ENCODE results near the gene ZCCHC4. TPM values are rescaled to one million over a fixed set of nuclear protein-coding genes. Genes with fewer than 3 reads are reported as not detected.
A peak's percentile ranks its signal among the peaks of the same experiment; 100 is the strongest.

ZCCHC4 gene
- total RNA-seq = 1 to 10 TPM; 7.3 to 7.7 TPM
- long read RNA-seq, transcript ZCCHC4-201 (13 exons, 2,785 nt) = major isoform, 9 of 17 reads
- long read RNA-seq, partial matches to known transcripts = 6 of 17 reads
- long read RNA-seq, other reads (novel, unspliced or antisense) = 2 of 17 reads

GRCh38 chr4:25312496-25313200 is at the start of gene ZCCHC4:
TSS of gene ZCCHC4 (plus strand) at chr4:25312774. CDS start at chr4:25312810, 36 bp downstream.
- DNase-seq (peak; percentile 89 to 94), ATAC-seq (peak; percentile 96)
- intact Hi-C loops (cut with DNase I, micrococcal nuclease) = no loop called here

- ATAC-seq (no peak), DNase-seq (no peak)
- intact Hi-C loops (cut with DNase I, micrococcal nuclease) = no loop called here
Measured at GRCh38 chr4:25271866-25272265, 40.7 kb upstream of the ZCCHC4 start.

DNA sequence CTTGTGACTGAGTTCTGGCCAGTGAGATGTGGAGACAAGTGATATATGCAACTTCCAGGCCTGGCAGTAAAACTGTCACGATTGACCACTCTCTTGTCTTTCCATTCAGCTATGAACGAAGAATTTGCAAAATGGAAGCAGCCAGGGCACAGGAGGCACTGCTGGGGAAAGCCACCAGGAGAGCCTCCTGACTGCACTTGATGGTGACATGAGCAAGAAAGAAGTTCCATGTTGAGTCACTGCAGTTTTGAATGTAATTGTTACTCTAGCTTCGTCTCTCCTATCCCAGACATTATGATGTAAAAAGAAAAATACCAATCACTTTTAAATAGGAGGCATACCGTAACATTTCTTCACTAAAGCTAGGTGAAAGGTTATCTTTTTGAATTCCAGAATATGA is 32.4 kb upstream of the ZCCHC4 start:
- DNase-seq = no peak
- intact Hi-C loops (cut with DNase I, micrococcal nuclease) = no loop called here
- no peak for ATAC-seq

- ATAC-seq (no peak), DNase-seq (no peak)
- intact Hi-C loops (cut with DNase I, micrococcal nuclease) = no loop called here
Measured at GRCh38 chr4:25283948-25284347, 28.6 kb upstream of the ZCCHC4 start.

DNA sequence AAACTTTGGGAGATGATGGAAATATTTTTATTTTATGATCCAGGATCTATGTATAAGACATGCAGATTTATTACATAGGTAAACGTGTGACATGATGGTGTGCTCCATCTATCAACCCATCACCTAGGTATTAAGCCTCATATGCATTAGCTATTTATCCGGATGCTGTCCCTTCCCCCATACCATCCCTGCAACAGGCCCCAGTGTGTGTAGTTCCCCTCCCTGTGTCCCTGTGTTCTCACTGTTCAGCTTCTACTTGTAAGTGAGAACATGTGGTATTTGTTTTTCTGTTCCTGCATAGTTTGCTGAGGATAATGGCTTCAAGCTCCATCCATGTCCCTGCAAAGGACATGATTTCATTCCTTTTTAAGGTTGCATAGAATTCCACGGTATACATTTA is 28.1 kb upstream of the ZCCHC4 start:
- intact Hi-C loops (cut with DNase I, micrococcal nuclease) = no loop called here
- DNase-seq (no peak), ATAC-seq (no peak)

DNA sequence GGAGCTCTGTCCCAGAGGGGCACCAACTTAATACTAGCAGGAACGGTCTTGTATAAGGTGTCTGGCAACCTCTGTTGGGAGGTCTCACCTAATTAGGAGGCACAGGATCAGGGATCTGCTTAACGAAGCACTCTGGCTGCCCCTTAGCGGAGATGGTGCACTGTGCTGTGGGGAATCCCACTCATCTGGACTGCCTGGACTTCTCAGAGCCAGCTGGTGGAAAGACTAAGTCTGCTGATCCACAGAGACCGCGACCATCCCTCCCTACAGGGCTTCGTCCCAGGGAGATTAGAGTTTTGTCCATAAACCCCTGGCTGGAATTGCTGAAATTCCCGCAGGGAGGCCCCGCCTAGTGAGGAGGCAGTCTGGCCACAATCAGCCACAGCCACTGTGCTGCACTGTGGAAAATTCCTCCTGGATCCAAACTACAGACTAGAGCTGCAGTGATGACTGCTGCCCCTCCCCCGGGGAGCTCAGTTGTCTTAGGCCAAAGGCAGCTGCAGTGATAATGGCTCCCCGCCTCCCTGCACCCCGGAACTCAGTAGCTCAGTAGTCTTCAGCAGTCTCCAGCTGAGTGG is 22.0 kb upstream of the ZCCHC4 start:
- ATAC-seq = no peak
- DNase-seq = no peak
- intact Hi-C loops (cut with DNase I, micrococcal nuclease) = no loop called here

GRCh38 chr4:25291158-25291733 is 21.3 kb upstream of the ZCCHC4 start:
- no peak for ATAC-seq
- no peak for DNase-seq
- intact Hi-C loops (cut with DNase I, micrococcal nuclease) = no loop called here

GRCh38 chr4:25297528-25298242 is 14.9 kb upstream of the ZCCHC4 start:
- no peak for DNase-seq
- no peak for ATAC-seq
- intact Hi-C loops (cut with DNase I, micrococcal nuclease) = no loop called here

DNA sequence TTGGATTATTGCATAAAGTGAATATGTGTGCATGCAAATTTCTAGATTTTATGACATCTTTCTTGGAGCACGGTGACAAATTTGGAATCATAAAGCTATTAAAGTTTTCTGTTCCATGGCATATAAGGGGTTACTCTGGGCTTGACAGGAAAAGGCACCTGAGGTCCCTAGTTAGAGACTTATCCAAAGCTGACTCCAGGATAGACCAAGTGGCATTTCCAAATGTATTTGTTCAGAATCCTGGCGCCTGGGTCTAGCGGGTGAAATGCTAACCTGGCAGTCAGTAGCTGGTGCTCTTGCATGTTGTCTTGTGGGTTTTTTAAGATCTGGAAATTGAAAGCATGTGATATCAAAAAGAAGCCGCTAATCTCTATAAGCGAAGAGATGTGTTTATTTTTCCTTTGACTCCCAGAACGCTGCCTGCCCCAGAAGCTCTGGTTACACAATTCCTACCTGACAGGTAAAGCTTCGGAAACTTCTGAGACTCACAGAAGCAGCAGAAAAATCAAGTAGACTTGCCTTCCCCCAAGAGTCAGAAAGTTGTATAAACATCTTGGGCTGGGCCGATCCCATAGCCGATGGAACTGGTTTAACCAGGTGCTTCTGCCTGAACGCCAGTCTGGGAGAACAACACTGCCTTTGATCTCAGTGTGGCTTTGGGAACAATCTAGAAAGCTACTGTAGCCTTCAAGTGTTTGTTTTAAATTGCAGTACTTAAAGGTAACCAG is 12.9 kb upstream of the ZCCHC4 start:
- ATAC-seq (peak; percentile 98), DNase-seq (peak; percentile 22 to 41)
- intact Hi-C loops (cut with DNase I, micrococcal nuclease) = no loop called here

DNA sequence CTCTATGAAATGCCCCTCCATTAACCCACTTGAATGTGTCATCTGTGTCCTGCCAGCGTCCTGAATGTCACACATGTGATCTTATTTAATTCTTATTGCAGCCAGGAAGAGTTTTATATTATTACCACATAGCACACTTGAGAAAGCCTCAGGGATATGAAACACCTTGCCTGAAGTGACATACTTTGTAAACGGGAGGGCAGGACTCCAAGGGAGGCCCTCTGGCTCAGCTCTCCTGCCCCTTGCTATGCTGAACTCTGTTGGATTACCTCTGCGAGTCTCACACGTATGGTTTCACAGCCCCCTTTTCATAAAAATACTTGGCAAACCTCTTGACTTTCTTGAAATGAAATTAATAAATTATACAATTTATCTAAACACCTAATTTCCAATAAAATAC is 11.1 kb upstream of the ZCCHC4 start:
- intact Hi-C loops (cut with DNase I, micrococcal nuclease) = no loop called here
- DNase-seq = no peak
- ATAC-seq = no peak

DNA sequence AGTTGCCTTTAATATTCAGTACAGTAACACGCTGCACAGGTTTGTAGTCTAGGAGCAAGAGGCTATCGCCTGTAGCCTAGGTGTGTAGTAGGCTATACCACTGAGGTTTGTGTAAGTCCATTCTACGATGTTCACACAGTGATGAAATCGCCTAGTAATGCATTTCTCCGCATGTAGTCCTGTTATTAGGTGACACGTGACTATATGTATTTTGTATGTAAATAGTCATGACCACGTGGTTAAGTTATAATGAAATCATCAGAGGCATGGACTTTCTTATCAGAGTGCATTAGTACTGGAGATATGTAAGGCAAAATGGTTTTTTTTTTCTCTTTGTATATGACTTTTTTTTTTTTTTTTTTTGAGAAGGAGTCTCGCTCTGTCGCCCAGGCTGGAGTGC is 9.9 kb upstream of the ZCCHC4 start:
- intact Hi-C loops (cut with DNase I, micrococcal nuclease) = no loop called here
- ATAC-seq (no peak), DNase-seq (no peak)

DNA sequence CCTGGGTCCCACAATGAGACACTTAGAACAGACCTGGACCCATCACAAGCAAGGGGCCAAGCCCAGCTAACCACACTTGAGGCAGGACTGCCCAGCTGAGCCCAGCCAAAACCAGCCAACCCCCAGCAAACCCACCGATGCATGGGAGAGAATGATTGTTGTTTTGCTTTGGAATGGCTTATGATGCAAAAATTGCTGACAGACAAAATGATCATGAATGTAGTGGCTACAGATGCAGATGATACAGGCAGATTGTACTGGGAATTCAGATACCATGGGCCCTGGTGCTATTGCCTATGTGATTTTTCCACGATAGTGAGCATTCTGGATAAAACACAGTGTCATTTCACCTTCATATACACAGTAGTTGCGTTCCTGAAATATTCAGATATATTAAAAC is 9.0 kb upstream of the ZCCHC4 start:
- intact Hi-C loops (cut with DNase I, micrococcal nuclease) = no loop called here
- no peak for DNase-seq
- no peak for ATAC-seq

DNA sequence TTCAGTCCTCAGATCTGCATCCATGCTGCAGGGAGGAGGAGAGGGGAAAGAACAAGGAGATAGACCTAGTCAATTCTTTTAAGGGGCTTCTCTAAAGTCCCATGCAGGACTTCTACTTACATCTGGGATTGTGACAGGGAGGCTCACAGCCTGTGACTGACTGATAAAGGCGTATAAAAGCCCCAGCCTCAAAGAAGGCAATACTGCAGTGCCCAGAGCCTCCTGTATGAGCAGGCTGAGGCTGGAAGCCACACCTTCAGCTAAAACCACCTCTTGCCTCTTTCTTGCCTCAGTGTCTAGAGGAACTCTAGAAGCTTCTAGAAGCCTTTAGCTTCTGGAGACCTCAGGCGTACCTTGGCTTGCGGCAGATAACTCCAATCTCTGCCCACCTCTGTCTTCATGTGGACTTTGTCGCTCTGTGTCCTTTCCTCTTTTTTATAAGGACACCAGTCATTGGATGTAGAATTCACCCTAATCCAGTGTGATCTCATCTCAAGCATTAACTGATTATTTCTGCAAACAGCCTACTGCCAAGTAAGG is 6.0 kb upstream of the ZCCHC4 start:
- no peak for ATAC-seq

DNA sequence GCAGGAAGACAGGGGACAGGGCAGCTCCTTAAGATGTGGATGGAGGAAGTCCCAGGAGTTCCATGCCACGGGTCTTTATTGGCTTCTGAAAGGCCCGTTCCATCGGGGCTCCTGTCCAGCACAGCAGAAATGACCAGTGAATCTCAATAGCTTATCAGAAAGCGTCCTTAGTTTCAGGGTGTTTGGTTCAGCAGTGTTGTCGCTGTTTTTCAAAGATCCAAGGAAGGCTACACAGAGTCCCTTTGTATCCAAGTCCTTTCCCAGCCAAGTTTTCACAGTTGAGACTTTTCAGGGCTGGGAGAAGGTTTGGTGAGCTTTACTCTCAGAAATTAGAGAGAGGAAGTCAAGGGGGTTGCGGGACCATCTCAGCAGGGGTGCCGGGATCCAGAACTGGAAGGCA is 5.0 kb upstream of the ZCCHC4 start:
- no peak for DNase-seq
- ATAC-seq = no peak
- intact Hi-C loops (cut with DNase I, micrococcal nuclease) = no loop called here

More for the DNA sequence above, 6.0 kb upstream of the ZCCHC4 start:
- intact Hi-C loops (cut with DNase I, micrococcal nuclease) = no loop called here
- no peak for DNase-seq

DNA sequence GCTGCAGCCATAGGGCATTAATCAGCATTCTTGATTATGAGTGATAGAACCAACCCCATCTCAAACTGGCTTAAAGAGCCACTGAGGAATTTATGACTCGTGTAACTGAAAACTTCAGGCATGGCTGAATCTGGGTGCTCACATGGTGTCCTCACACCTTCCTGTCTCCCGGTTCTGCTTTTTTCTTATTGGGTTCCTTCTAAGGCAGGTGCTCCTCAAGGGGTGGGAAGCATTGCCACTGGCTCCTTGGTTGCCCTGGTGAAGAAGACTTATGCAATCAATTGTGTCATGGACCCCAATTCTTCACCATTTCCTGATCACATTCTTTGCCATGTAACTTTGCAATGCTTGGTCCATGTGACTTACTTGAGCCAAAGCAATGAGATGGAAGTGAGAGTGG is 4.3 kb upstream of the ZCCHC4 start:
- intact Hi-C loops (cut with DNase I, micrococcal nuclease) = no loop called here
- DNase-seq (no peak), ATAC-seq (no peak)

DNA sequence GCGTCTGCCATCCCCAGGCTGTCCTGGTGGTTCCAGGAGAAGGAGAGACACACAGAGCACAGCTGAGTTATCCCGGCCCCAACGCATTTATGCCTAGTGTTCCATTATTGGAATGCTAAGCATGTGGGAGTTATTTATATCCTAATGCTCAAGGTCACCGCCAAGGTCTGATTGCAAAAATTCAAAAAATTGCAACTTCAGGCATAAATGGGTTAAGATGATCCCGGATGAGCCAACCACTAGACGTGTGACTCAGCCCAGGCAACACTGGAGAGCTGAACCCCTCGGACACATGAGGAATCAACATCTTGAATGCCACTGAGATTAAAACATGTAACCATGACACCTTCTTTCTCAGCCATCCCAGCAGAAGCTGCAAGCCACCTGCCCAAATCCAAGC is 3.8 kb upstream of the ZCCHC4 start:
- intact Hi-C loops (cut with DNase I, micrococcal nuclease) = no loop called here

DNA sequence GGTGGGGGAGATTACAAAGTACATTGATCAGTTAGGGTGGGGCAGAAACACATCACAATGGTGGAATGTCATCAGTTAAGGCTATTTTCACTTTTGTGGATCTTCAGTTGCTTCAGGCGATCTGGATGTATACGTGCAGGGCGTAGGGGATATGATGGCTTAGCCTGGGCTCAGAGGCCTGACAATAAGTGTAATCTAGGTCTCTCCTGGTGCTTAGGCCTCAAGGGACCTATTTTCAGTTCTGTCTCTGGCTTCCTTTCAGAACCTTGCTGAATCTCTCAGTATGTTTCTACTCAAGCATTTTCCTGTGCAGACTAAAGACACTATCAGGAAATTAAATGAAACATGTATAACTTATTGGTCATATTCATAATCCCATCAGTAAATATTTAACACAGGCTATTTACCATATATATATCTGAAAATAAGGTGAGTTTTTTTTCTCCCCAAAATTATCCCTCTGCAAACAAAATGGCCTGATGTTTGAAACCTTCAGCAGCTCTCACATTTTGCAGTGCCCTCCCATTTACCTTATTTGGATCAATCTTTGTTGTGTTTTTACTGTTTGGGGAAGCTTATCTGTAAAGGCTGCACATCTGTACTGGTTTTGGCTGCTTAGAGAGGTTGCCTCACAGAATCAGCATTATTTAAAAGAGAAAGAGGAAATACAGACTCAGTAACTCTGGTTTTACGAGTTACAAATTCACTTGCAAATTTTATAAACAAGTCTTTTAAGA is 2.3 kb upstream of the ZCCHC4 start:
- DNase-seq = no peak
- ATAC-seq = no peak
- intact Hi-C loops (cut with DNase I, micrococcal nuclease) = no loop called here

More for the DNA sequence above, 3.8 kb upstream of the ZCCHC4 start:
- no peak for ATAC-seq
- DNase-seq = no peak

DNA sequence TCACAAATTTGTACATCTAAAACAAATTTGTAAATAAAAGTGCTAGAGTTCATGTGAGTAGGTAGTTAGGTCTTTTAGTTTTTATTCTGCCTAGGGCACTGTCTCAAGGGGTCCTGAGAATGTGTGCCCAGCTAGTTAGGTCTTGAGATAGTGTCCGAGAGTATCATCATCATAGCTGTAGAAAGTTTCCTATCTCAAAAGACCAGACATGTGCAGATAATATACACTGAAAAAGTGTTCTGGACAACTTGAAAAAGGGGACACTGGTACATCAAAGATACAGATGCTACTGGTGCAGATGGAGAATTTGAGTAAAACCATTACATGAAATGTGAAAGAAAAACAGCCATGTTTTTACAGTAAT is 1.8 kb upstream of the ZCCHC4 start:
- ATAC-seq (no peak), DNase-seq (no peak)
- intact Hi-C loops (cut with DNase I, micrococcal nuclease) = no loop called here

Data from left colon (tissue), 2 donors.